GM12878 (cell line): ENCODE measurements around the gene TMPRSS3. TPM values are rescaled to one million over a fixed set of nuclear protein-coding genes. Genes with fewer than 3 reads are reported as not detected.
A peak's percentile ranks its signal among the peaks of the same experiment; 100 is the strongest.

Experiments
- ASH2L ChIP-seq: fragments of 300-600, 200-600 bp; sonication (generic); IDR thresholded peaks from 2 replicates; pipeline ENCODE4 v1.6.1; 2017; ENCODE audit warnings: low read depth, mild to moderate bottlenecking, borderline replicate concordance
- BRCA1 ChIP-seq: IDR thresholded peaks from 2 replicates; pipeline ENCODE4 v1.6.1; 2011; ENCODE audit warnings: low read depth, low read length, improper control_type of control experiment
- CBX5 ChIP-seq: sonication (generic); IDR thresholded peaks from 2 replicates; pipeline ENCODE4 v1.6.1; 2016; ENCODE audit warnings: low read depth, moderate library complexity, mild to moderate bottlenecking, inconsistent platforms
- EED ChIP-seq: sonication (generic); IDR thresholded peaks from 2 replicates; pipeline ENCODE4 v1.6.1; 2016; ENCODE audit warnings: antibody characterized with exemption, low read depth
- FOXK2 ChIP-seq: fragments of 450-650 bp; IDR thresholded peaks from 2 replicates; pipeline ENCODE4 v1.6.1; 2017; ENCODE audit warnings: mild to moderate bottlenecking, moderate library complexity
- FOXM1 ChIP-seq: IDR thresholded peaks from 2 replicates; pipeline ENCODE4 v1.6.1; 2012; ENCODE audit warnings: low read depth, mild to moderate bottlenecking, inconsistent platforms, low read length, moderate library complexity
- MEF2B ChIP-seq: fragments of 450-650 bp; IDR thresholded peaks from 2 replicates; pipeline ENCODE4 v1.6.1; 2018; ENCODE audit warnings: mild to moderate bottlenecking, moderate library complexity; ENCODE audit not compliant: partially characterized antibody, poor library complexity, severe bottlenecking
- POLR2A ChIP-seq: IDR thresholded peaks from 2 replicates; pipeline ENCODE4 v1.6.1; 2011; ENCODE audit warnings: low read depth, mild to moderate bottlenecking, low read length
- SMAD1 ChIP-seq: fragments of 450-650 bp; IDR thresholded peaks from 2 replicates; pipeline ENCODE4 v1.6.1; 2018; ENCODE audit warnings: mild to moderate bottlenecking, low read depth; ENCODE audit not compliant: partially characterized antibody
- SMAD5 ChIP-seq: IDR thresholded peaks from 2 replicates; pipeline ENCODE4 v1.6.1; 2016; ENCODE audit warnings: antibody characterized with exemption, low read depth
- STAT1 ChIP-seq: fragments of 450-650 bp; conservative IDR thresholded peaks from 2 replicates; pipeline ENCODE4 v1.6.1; 2014; ENCODE audit warnings: antibody characterized with exemption, mild to moderate bottlenecking
- polyA plus RNA-seq, 11 experiments: library from polyadenylated mRNA; depleted of rRNA in 4 of 11; unstranded in 6 of 11; stranded (reverse) in 5 of 11; fragments of >200 nt; fragmentation: Nextera tagmentation in 4 of 11; fragmentation: Illumina TruSeq in 1 of 11; extraction: Ambion mirVana in 4 of 11; extraction: Trizol in 1 of 11; gene quantifications; 1 replicate in 1 of 11; 2 replicates in 10 of 11; pipeline versions ENCODE4 v1.2.1 to v1.2.3, GENCODE V29; 2011 to 2016; ENCODE audit warnings: inconsistent platforms in 2 of 11, missing spikeins in 2 of 11, low read depth in 1 of 11
- total RNA-seq, 4 experiments: library from RNA; depleted of rRNA in 3 of 4; stranded (reverse); fragments of >200 nt in 3 of 4; fragmentation: Illumina TruSeq in 1 of 4; extraction: Trizol in 1 of 4; gene quantifications; 2 replicates each; pipeline versions ENCODE4 v1.2.1 to v1.2.3, GENCODE V29; 2013 to 2021
- TF ChIP-seq, protein P1 (sequence below): IDR thresholded peaks from 2 replicates; pipeline ENCODE4 v1.6.1; 2012; ENCODE audit warnings: mild to moderate bottlenecking, low read depth, low read length
- TF ChIP-seq, protein P2 (sequence below): IDR thresholded peaks from 2 replicates; pipeline ENCODE4 v1.6.1; 2012; ENCODE audit warnings: improper control_type of control experiment, low read depth, low read length; ENCODE audit not compliant: insufficient replicate concordance
- TF ChIP-seq, protein P3 (sequence below): fragments of 450-650 bp; IDR thresholded peaks from 2 replicates; pipeline ENCODE4 v1.6.1; 2016; ENCODE audit warnings: mild to moderate bottlenecking
- TF ChIP-seq, protein P4 (sequence below): IDR thresholded peaks from 2 replicates; pipeline ENCODE4 v1.6.1; 2012; ENCODE audit warnings: low read length, inconsistent platforms
- TF ChIP-seq, protein P5 (sequence below): IDR thresholded peaks from 2 replicates; pipeline ENCODE4 v1.6.1; 2011; ENCODE audit warnings: low read depth, low read length, improper control_type of control experiment, borderline replicate concordance

Gene TMPRSS3
- total and polyA plus RNA-seq, 10 of the 15 experiments (the other 5 are each of a cell fraction or from before 2014, with no cell fraction given): 0.51 to 1.5 (median 0.82) TPM; not detected in 1

- TF ChIP-seq, protein P1, sequence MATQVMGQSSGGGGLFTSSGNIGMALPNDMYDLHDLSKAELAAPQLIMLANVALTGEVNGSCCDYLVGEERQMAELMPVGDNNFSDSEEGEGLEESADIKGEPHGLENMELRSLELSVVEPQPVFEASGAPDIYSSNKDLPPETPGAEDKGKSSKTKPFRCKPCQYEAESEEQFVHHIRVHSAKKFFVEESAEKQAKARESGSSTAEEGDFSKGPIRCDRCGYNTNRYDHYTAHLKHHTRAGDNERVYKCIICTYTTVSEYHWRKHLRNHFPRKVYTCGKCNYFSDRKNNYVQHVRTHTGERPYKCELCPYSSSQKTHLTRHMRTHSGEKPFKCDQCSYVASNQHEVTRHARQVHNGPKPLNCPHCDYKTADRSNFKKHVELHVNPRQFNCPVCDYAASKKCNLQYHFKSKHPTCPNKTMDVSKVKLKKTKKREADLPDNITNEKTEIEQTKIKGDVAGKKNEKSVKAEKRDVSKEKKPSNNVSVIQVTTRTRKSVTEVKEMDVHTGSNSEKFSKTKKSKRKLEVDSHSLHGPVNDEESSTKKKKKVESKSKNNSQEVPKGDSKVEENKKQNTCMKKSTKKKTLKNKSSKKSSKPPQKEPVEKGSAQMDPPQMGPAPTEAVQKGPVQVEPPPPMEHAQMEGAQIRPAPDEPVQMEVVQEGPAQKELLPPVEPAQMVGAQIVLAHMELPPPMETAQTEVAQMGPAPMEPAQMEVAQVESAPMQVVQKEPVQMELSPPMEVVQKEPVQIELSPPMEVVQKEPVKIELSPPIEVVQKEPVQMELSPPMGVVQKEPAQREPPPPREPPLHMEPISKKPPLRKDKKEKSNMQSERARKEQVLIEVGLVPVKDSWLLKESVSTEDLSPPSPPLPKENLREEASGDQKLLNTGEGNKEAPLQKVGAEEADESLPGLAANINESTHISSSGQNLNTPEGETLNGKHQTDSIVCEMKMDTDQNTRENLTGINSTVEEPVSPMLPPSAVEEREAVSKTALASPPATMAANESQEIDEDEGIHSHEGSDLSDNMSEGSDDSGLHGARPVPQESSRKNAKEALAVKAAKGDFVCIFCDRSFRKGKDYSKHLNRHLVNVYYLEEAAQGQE: no peak
- TF ChIP-seq, protein P2, sequence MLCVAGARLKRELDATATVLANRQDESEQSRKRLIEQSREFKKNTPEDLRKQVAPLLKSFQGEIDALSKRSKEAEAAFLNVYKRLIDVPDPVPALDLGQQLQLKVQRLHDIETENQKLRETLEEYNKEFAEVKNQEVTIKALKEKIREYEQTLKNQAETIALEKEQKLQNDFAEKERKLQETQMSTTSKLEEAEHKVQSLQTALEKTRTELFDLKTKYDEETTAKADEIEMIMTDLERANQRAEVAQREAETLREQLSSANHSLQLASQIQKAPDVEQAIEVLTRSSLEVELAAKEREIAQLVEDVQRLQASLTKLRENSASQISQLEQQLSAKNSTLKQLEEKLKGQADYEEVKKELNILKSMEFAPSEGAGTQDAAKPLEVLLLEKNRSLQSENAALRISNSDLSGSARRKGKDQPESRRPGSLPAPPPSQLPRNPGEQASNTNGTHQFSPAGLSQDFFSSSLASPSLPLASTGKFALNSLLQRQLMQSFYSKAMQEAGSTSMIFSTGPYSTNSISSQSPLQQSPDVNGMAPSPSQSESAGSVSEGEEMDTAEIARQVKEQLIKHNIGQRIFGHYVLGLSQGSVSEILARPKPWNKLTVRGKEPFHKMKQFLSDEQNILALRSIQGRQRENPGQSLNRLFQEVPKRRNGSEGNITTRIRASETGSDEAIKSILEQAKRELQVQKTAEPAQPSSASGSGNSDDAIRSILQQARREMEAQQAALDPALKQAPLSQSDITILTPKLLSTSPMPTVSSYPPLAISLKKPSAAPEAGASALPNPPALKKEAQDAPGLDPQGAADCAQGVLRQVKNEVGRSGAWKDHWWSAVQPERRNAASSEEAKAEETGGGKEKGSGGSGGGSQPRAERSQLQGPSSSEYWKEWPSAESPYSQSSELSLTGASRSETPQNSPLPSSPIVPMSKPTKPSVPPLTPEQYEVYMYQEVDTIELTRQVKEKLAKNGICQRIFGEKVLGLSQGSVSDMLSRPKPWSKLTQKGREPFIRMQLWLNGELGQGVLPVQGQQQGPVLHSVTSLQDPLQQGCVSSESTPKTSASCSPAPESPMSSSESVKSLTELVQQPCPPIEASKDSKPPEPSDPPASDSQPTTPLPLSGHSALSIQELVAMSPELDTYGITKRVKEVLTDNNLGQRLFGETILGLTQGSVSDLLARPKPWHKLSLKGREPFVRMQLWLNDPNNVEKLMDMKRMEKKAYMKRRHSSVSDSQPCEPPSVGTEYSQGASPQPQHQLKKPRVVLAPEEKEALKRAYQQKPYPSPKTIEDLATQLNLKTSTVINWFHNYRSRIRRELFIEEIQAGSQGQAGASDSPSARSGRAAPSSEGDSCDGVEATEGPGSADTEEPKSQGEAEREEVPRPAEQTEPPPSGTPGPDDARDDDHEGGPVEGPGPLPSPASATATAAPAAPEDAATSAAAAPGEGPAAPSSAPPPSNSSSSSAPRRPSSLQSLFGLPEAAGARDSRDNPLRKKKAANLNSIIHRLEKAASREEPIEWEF: no peak
- TF ChIP-seq SMAD1 (no peak), FOXM1 (no peak), EED (no peak; the same call in 1 of the 2 replicates), POLR2A (no peak), SMAD5 (no peak), FOXK2 (no peak), ASH2L (no peak; the same call in 1 of the 2 replicates), CBX5 (0 out of 2 replicates have a peak, but pooled peaks have one; percentile 72), STAT1 (no peak), MEF2B (peak; percentile 20), BRCA1 (no peak)
- TF ChIP-seq, protein P3, sequence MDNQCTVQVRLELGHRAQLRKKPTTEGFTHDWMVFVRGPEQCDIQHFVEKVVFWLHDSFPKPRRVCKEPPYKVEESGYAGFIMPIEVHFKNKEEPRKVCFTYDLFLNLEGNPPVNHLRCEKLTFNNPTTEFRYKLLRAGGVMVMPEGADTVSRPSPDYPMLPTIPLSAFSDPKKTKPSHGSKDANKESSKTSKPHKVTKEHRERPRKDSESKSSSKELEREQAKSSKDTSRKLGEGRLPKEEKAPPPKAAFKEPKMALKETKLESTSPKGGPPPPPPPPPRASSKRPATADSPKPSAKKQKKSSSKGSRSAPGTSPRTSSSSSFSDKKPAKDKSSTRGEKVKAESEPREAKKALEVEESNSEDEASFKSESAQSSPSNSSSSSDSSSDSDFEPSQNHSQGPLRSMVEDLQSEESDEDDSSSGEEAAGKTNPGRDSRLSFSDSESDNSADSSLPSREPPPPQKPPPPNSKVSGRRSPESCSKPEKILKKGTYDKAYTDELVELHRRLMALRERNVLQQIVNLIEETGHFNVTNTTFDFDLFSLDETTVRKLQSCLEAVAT: peak; percentile 71; the same call in 1 of the 2 replicates
- TF ChIP-seq, protein P4, sequence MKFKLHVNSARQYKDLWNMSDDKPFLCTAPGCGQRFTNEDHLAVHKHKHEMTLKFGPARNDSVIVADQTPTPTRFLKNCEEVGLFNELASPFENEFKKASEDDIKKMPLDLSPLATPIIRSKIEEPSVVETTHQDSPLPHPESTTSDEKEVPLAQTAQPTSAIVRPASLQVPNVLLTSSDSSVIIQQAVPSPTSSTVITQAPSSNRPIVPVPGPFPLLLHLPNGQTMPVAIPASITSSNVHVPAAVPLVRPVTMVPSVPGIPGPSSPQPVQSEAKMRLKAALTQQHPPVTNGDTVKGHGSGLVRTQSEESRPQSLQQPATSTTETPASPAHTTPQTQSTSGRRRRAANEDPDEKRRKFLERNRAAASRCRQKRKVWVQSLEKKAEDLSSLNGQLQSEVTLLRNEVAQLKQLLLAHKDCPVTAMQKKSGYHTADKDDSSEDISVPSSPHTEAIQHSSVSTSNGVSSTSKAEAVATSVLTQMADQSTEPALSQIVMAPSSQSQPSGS: no peak
- TF ChIP-seq, protein P5, sequence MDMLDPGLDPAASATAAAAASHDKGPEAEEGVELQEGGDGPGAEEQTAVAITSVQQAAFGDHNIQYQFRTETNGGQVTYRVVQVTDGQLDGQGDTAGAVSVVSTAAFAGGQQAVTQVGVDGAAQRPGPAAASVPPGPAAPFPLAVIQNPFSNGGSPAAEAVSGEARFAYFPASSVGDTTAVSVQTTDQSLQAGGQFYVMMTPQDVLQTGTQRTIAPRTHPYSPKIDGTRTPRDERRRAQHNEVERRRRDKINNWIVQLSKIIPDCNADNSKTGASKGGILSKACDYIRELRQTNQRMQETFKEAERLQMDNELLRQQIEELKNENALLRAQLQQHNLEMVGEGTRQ: no peak
Measured at GRCh38 chr21:42393443-42393950, 2.4 kb downstream of the TMPRSS3 start (continued).
